Measurements from ENCODE around the gene ROPN1L. TPM values are rescaled to one million over a fixed set of nuclear protein-coding genes. Genes with fewer than 3 reads are reported as not detected.

ROPN1L gene
- total RNA-seq, 2 experiments from 2014 or later = 3.1 to 4.1 TPM

DNA sequence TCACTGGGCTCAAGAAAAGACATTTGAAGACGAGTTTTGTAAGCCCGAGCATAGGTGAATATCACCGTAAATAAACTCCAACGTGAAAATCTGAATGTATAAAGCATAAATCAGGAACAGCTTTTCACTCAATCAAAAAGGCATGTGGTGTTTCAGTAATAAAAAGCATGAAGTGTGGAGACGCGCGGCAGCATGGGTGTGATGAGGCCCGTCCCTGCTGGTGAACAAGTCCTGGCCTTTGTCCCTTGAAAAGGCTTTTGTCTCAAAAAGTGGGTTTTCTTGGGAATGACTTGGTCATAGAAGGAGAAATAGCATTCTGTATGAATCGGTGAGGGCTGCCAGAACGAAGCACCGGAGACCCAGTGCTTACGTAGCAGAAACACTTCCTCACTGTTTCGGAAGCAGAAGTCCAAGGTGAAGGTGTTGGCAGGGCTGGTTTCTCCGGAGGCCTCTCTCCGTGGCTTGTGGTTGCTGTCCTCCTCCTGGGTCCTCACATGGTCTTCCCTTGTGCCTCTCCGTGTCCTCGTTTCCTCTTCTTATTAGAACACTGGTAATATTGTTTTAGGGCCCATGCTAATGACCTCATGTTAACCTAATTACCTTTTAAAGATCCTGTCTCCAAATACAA, 24.9 kb downstream of the ROPN1L start:
- Mint-ChIP-seq H3K4me3 (no peak overlapping the region), H3K36me3 (ENCODE audit: low read depth) (no peaks in the 10 kb centered on the region), H3K4me1 (peaks cover 13% of the 10 kb centered on the region), H3K27ac (no peak overlapping the region), H3K27me3 (no peaks in the 10 kb centered on the region), H3K9me3 (no peaks in the 10 kb centered on the region)
- CTCF ChIA-PET = no interaction called here
- POLR2A ChIA-PET = no interaction called here
- DNase-seq = no peak

GRCh38 chr5:10467281-10468198, 25.9 kb downstream of the ROPN1L start:
- no peaks in the 10 kb centered on the region for H3K9me3 Mint-ChIP-seq
- H3K4me1 Mint-ChIP-seq = peaks cover 13% of the 10 kb centered on the region
- ChIA-PET CTCF (no interaction called here), POLR2A (no interaction called here)
- H3K4me3 Mint-ChIP-seq = no peak overlapping the region
- H3K27me3 Mint-ChIP-seq = no peaks in the 10 kb centered on the region
- H3K27ac Mint-ChIP-seq = peak overlapping the region; percentile 50
- no peak for DNase-seq
- H3K36me3 Mint-ChIP-seq (ENCODE audit: low read depth) = no peaks in the 10 kb centered on the region

- H3K27ac Mint-ChIP-seq = no peak overlapping the region
- ChIA-PET CTCF (no interaction called here), POLR2A (no interaction called here)
- peaks cover 13% of the 10 kb centered on the region for H3K4me1 Mint-ChIP-seq
- H3K36me3 Mint-ChIP-seq (ENCODE audit: low read depth) = no peaks in the 10 kb centered on the region
- peaks cover 2% of the 10 kb centered on the region for H3K9me3 Mint-ChIP-seq
- no peaks in the 10 kb centered on the region for H3K27me3 Mint-ChIP-seq
- no peak overlapping the region for H3K4me3 Mint-ChIP-seq
- DNase-seq = no peak
Measured at GRCh38 chr5:10468256-10468655, 26.6 kb downstream of the ROPN1L start.

DNA sequence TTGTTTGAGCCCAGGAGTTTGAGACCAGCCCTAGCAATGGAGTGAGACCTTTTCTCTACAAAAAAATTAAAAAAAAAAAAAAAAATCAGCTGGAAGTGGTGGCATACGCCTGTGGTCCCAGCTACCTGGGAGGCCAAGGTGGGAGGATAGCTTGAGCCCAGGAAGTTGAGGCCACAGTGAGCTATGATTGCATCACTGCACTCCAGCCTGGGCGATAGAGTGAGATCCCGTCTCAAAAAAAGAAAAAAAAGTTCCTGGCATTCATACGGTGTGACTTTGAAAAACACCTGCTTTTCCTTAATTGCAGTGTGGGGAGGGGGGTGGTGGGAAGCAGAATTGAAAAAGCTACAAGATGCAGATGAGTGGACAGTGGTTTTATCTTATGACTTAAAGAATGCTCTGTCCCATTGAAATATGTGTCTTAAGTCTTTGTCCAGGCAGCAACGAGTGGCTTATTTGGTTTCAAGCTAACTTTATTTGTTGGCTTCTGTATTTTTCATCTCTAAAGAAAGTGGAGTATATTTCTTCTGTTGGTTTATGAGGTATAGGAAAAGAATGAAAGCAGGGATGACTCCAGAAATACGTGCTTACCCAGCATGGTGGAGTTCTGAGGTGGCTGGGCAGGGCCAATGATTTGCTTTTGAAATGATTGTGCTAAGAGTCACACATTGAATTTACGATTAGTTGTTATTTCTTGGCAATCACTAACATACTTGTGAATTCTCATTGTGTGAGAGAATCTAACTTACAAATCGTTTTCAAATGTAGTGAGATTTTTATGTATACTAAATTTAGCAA, 27.8 kb downstream of the ROPN1L start:
- peaks cover 13% of the 10 kb centered on the region for H3K4me1 Mint-ChIP-seq
- ChIA-PET CTCF (interaction anchor here (0.6 kb wide), 1 partner anchor 113 kb away, joined by 4 read pairs; no protein-coding TSS in a partner anchor), POLR2A (interaction anchor here (0.6 kb wide), 1 partner anchor 9 kb away, joined by 3 read pairs; no protein-coding TSS in a partner anchor)
- H3K36me3 Mint-ChIP-seq (ENCODE audit: low read depth) = no peaks in the 10 kb centered on the region
- H3K27me3 Mint-ChIP-seq = no peaks in the 10 kb centered on the region
- no peak overlapping the region for H3K4me3 Mint-ChIP-seq
- DNase-seq = no peak
- H3K27ac Mint-ChIP-seq = no peak overlapping the region
- peaks cover 2% of the 10 kb centered on the region for H3K9me3 Mint-ChIP-seq

DNA sequence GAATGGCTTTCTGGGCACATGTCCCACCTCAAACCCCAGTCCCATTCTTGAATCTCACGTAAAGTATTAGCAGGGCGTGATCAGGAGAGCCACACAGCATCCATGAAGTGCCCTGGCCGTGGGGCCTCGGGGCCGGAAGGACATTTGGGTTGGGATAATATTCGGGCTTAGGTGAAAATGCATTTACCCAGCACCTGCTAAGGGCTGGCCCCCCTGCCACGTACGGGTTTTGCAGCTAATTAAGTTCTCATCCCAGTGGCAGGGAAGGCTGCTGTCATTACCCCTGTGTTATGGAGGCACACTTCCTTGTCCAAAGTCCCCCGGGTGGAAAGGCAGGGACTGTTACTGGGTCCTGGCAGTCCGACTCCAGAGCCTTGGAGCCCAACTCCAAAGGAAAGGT, 29.0 kb downstream of the ROPN1L start:
- Mint-ChIP-seq H3K9me3 (peaks cover 2% of the 10 kb centered on the region), H3K27me3 (no peaks in the 10 kb centered on the region), H3K36me3 (ENCODE audit: low read depth) (no peaks in the 10 kb centered on the region), H3K4me3 (no peak overlapping the region), H3K27ac (no peak overlapping the region), H3K4me1 (peaks cover 13% of the 10 kb centered on the region)
- POLR2A ChIA-PET = no interaction called here
- no peak for DNase-seq
- CTCF ChIA-PET = no interaction called here

DNA sequence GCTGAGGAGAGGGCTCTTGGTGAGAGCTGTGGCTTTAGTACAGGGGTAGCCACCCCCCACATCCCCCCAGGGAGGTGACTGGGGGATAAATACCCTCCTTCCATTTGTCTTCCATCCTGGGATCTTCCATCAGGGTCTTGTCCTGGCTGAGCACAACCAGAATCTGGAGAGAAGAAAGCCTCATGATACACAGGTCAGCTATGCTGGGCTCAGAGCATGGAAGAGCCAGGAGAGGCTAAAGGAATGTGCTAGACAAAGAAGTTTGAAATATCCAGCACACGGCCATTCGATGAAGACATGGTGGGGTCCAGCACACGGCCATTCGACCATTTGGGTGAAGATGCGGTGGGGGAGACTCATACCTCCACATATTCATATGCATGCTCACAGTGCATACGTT, 30.0 kb downstream of the ROPN1L start:
- no peak for DNase-seq
- H3K27ac Mint-ChIP-seq = no peak overlapping the region
- no peaks in the 10 kb centered on the region for H3K36me3 Mint-ChIP-seq (ENCODE audit: low read depth)
- H3K4me1 Mint-ChIP-seq = peaks cover 13% of the 10 kb centered on the region
- H3K4me3 Mint-ChIP-seq = no peak overlapping the region
- POLR2A ChIA-PET = no interaction called here
- peaks cover 2% of the 10 kb centered on the region for H3K9me3 Mint-ChIP-seq
- CTCF ChIA-PET = no interaction called here
- H3K27me3 Mint-ChIP-seq = peaks cover 4% of the 10 kb centered on the region

- H3K9me3 Mint-ChIP-seq = peaks cover 2% of the 10 kb centered on the region
- H3K4me3 Mint-ChIP-seq = no peak overlapping the region
- H3K4me1 Mint-ChIP-seq = no peaks in the 10 kb centered on the region
- peaks cover 4% of the 10 kb centered on the region for H3K27me3 Mint-ChIP-seq
- H3K27ac Mint-ChIP-seq = no peak overlapping the region
- ChIA-PET CTCF (interaction anchor here (1.1 to 1.9 kb wide), 2 partner anchors 10 to 15 kb away, joined by 3 to 6 read pairs; no protein-coding TSS in a partner anchor), POLR2A (no interaction called here)
- no peaks in the 10 kb centered on the region for H3K36me3 Mint-ChIP-seq (ENCODE audit: low read depth)
- no peak for DNase-seq
Measured at GRCh38 chr5:10474521-10475075, 32.9 kb downstream of the ROPN1L start.

DNA sequence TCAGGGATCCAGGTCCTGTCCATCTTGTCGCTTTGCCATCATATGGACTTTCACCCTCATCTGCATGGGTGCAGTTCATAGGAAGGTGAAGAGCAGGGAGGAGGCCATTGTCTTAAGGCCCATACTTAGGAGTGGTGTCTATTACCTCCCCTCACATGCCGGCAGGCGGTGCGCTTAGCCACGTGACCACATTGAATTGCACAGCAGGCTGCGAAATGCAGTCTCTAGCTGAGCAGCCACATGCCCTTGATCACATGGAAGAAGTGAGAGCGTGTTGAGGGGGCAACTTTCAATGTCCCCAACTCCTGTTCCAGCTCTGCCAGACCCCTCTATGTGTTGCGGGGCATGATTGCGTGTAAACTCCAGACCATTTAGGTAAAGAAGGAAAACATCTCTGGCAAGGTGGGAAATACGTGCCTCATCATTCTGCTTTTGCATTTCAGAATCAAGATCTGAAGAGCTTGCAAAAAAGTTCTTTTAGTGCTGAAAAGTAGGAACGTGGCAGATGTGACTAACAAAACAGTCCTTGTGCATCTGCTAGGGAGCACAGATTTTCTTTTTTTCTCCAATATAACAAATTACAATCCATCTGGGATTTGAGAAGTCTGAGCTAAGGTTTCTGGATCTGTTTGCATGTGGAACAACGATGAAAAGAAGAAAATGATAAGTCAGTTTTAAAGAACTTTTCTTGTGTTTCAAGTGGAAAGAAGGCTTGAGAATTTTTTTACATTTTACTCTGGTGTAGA, 34.4 kb downstream of the ROPN1L start:
- peaks cover 2% of the 10 kb centered on the region for H3K9me3 Mint-ChIP-seq
- H3K4me1 Mint-ChIP-seq = no peaks in the 10 kb centered on the region
- no peaks in the 10 kb centered on the region for H3K36me3 Mint-ChIP-seq (ENCODE audit: low read depth)
- peaks cover 4% of the 10 kb centered on the region for H3K27me3 Mint-ChIP-seq
- CTCF ChIA-PET = interaction anchor here (1.9 kb wide), 1 partner anchor 13 kb away, joined by 6 read pairs; no protein-coding TSS in a partner anchor
- POLR2A ChIA-PET = no interaction called here
- no peak overlapping the region for H3K27ac Mint-ChIP-seq
- H3K4me3 Mint-ChIP-seq = no peak overlapping the region
- DNase-seq = no peak

GRCh38 chr5:10476878-10477277, 35.2 kb downstream of the ROPN1L start:
- Mint-ChIP-seq H3K36me3 (ENCODE audit: low read depth) (no peaks in the 10 kb centered on the region), H3K27me3 (peaks cover 4% of the 10 kb centered on the region), H3K4me1 (no peaks in the 10 kb centered on the region), H3K4me3 (no peak overlapping the region), H3K27ac (no peak overlapping the region), H3K9me3 (peaks cover 2% of the 10 kb centered on the region)
- DNase-seq = no peak
- POLR2A ChIA-PET = no interaction called here
- CTCF ChIA-PET = interaction anchor here (2.3 kb wide), 1 partner anchor 24 kb away, joined by 8 read pairs; no protein-coding TSS in a partner anchor

GRCh38 chr5:10477943-10478342, 36.3 kb downstream of the ROPN1L start:
- ChIA-PET CTCF (interaction anchor here (0.6 to 2.3 kb wide), 3 partner anchors 25 to 315 kb away, joined by 3 to 8 read pairs (median 3); no protein-coding TSS in a partner anchor), POLR2A (interaction anchor here (0.5 kb wide), 1 partner anchor 8 kb away, joined by 3 read pairs; no protein-coding TSS in a partner anchor)
- Mint-ChIP-seq H3K4me3 (no peak overlapping the region), H3K27ac (no peak overlapping the region), H3K9me3 (peaks cover 2% of the 10 kb centered on the region), H3K4me1 (no peaks in the 10 kb centered on the region), H3K36me3 (ENCODE audit: low read depth) (no peaks in the 10 kb centered on the region), H3K27me3 (peaks cover 4% of the 10 kb centered on the region)
- no peak for DNase-seq

DNA sequence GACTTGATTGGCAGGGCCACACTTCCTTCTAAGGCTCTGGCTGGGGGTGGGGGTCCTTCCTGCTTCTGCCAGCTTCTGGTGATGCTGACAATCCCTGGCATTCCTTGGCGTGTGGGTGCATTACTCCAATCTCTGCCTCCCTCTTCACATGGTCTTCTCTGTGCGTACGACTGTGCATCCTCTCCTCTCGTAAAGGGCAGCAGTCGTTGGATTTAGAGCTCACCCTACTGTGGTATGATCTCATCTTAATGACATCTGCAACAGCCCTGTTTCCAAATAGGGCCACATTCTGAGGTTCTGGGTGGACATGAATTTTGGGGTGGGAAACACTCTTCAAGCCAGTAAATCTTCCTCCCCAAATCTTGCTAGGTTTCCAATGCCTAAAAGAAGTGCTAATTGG, 36.8 kb downstream of the ROPN1L start:
- no peaks in the 10 kb centered on the region for H3K9me3 Mint-ChIP-seq
- no peak overlapping the region for H3K4me3 Mint-ChIP-seq
- no peak overlapping the region for H3K27ac Mint-ChIP-seq
- CTCF ChIA-PET = interaction anchor here (0.6 to 2.3 kb wide), 2 partner anchors 25 to 315 kb away, joined by 3 to 8 read pairs; no protein-coding TSS in a partner anchor
- DNase-seq = no peak
- H3K4me1 Mint-ChIP-seq = no peaks in the 10 kb centered on the region
- POLR2A ChIA-PET = interaction anchor here (0.5 kb wide), 1 partner anchor 9 kb away, joined by 3 read pairs; no protein-coding TSS in a partner anchor
- no peaks in the 10 kb centered on the region for H3K36me3 Mint-ChIP-seq (ENCODE audit: low read depth)
- H3K27me3 Mint-ChIP-seq = peaks cover 4% of the 10 kb centered on the region
